Keratinocyte (primary cell): ENCODE measurements around the gene GARNL3. TPM values are rescaled to one million over a fixed set of nuclear protein-coding genes. Genes with fewer than 3 reads are reported as not detected.

Experiments
- DNase-seq: peaks from one replicate; pipeline ENCODE4 v3.0.0-alpha.2; 2011; ENCODE audit warnings: low read depth, missing footprints, low spot score
- FAIRE-seq: peaks from 2 replicates; lab custom pipeline; 2011; peaks lifted over from hg19 to GRCh38; lab: Jason Lieb, UNC
- H2AFZ ChIP-seq: 2 replicates; pipeline ENCODE4 v1.6.0; 2012; ENCODE audit warnings: low read length, control low read depth, inconsistent platforms; ENCODE audit not compliant: control insufficient read depth
- H3K27ac ChIP-seq: 2 replicates; pipeline ENCODE4 v1.5.1; 2011; ENCODE audit warnings: low read length; ENCODE audit not compliant: control insufficient read depth, insufficient read depth
- H3K27me3 ChIP-seq: 3 replicates; pipeline ENCODE4 v1.6.0; 2011; ENCODE audit warnings: low read length; ENCODE audit not compliant: control insufficient read depth, insufficient read depth; ENCODE audit errors: extremely low read depth
- H3K36me3 ChIP-seq, 2 experiments: 2 replicates in 1 of 2; 3 replicates in 1 of 2; pipeline ENCODE4 v1.5.1; 2011; ENCODE audit warnings: low read length in 2 of 2, mild to moderate bottlenecking in 1 of 2; ENCODE audit not compliant: control insufficient read depth in 2 of 2, insufficient read depth in 2 of 2; ENCODE audit errors: extremely low read depth in 1 of 2
- H3K4me1 ChIP-seq: 3 replicates; pipeline ENCODE4 v1.5.1; 2011; ENCODE audit warnings: low read length; ENCODE audit not compliant: control insufficient read depth, insufficient read depth; ENCODE audit errors: extremely low read depth
- H3K4me2 ChIP-seq: 3 replicates; pipeline ENCODE4 v1.6.0; 2011; ENCODE audit warnings: low read depth, low read length; ENCODE audit not compliant: control insufficient read depth, insufficient read depth; ENCODE audit errors: extremely low read depth
- H3K4me3 ChIP-seq, 3 experiments: fragments of 200-600 bp in 1 of 3; sonication (generic) in 1 of 3; 2 replicates in 2 of 3; 3 replicates in 1 of 3; pipeline ENCODE4 v1.5.1; 2011 to 2016; ENCODE audit warnings: low read length in 3 of 3, mild to moderate bottlenecking in 3 of 3, control low read depth in 2 of 3, inconsistent platforms in 1 of 3, low read depth in 1 of 3, mixed read lengths in 1 of 3, mixed run types in 1 of 3, moderate library complexity in 1 of 3; ENCODE audit not compliant: control insufficient read depth in 2 of 3, insufficient read depth in 2 of 3; ENCODE audit errors: extremely low read depth in 1 of 3
- H3K79me2 ChIP-seq: 2 replicates; pipeline ENCODE4 v1.6.0; 2012; ENCODE audit warnings: low read length; ENCODE audit not compliant: control insufficient read depth, insufficient read depth
- H3K9ac ChIP-seq: 3 replicates; pipeline ENCODE4 v1.6.0; 2011; ENCODE audit warnings: low read length; ENCODE audit not compliant: control insufficient read depth, insufficient read depth; ENCODE audit errors: extremely low read depth
- H3K9me1 ChIP-seq: 3 replicates; pipeline ENCODE4 v1.6.0; 2011; ENCODE audit warnings: low read length; ENCODE audit not compliant: control insufficient read depth, insufficient read depth; ENCODE audit errors: extremely low read depth
- H3K9me3 ChIP-seq: 2 replicates; pipeline ENCODE4 v1.5.1; 2012; ENCODE audit warnings: low read depth, low read length; ENCODE audit not compliant: control insufficient read depth
- H4K20me1 ChIP-seq: 3 replicates; pipeline ENCODE4 v1.6.0; 2011; ENCODE audit warnings: low read length; ENCODE audit not compliant: control insufficient read depth, insufficient read depth; ENCODE audit errors: extremely low read depth
- EZH2 ChIP-seq: IDR thresholded peaks from one replicate; pipeline ENCODE4 v1.6.1; 2012; ENCODE audit warnings: inconsistent platforms, mild to moderate bottlenecking, low read length, moderate library complexity
- dilution Hi-C: fragments of 300-500 bp; cut with MboI; formaldehyde crosslinking; loops from one replicate; pipeline ENCODE4 v1.7.0; 2020; ENCODE audit warnings: low sequenced_read_pairs; ENCODE audit not compliant: extremely low pct_ligation_motif_present
- polyA plus RNA-seq, 5 experiments: library from polyadenylated mRNA; depleted of rRNA in 3 of 5; stranded (reverse) in 3 of 5; stranded (forward) in 1 of 5; unstranded in 1 of 5; fragments of >200 nt; gene quantifications; 1 replicate in 1 of 5; 2 replicates in 3 of 5; 3 replicates in 1 of 5; pipeline versions ENCODE4 v1.2.1 to v1.2.3, GENCODE V29; 2011 to 2012; ENCODE audit warnings: missing spikeins in 2 of 5, low read depth in 1 of 5, low replicate concordance in 1 of 5
- TF ChIP-seq, protein P1 (sequence below), 3 experiments: IDR thresholded peaks in 1 of 3; conservative IDR thresholded peaks in 1 of 3; optimal IDR thresholded peaks in 1 of 3; 2 replicates in 2 of 3; 3 replicates in 1 of 3; pipeline versions ENCODE3 to v1.5.1; 2011; ENCODE audit warnings: low read length in 3 of 3, mild to moderate bottlenecking in 3 of 3, moderate library complexity in 2 of 3, control low read depth in 1 of 3, inconsistent platforms in 1 of 3; ENCODE audit not compliant: insufficient read depth in 2 of 3; ENCODE audit errors: extremely low read depth in 1 of 3

The GARNL3 gene
- polyA plus RNA-seq, 1 donor (not counting 4 experiments of a cell fraction or from before 2014, with no cell fraction given), result 2.4 TPM

DNA sequence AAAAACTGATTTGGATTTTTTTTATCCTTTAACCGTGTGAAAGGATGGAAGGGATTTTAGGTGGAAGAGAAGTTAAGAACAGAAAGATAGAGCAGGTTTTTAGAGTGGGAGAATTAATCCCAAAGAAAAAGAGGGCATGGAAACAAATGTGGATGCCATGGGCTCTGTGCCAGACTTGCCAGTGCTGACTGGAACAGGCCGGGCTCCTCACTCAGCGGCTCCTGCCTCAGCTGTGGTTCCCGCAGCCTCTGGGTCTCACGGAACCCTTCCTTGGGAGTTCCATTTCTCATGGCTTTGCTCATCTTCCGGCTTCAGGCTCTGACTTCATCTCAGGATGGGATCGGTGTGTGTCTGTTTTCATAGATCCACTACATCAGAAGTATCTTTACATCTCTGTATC is 102.0 kb downstream of the GARNL3 start:
- dilution Hi-C loops, result no loop called here
- DNase-seq (no peak), FAIRE-seq (peak; percentile 29)
- no peaks in the 10 kb centered on the region for H3K36me3 ChIP-seq
- H3K9me3 ChIP-seq, result no peaks in the 10 kb centered on the region
- no peak overlapping the region for H3K9ac ChIP-seq
- peak overlapping the region; percentile 28 for H2AFZ ChIP-seq
- no peaks in the 10 kb centered on the region for H3K9me1 ChIP-seq
- no peak overlapping the region for H3K27ac ChIP-seq
- H4K20me1 ChIP-seq, result no peaks in the 10 kb centered on the region
- no peaks in the 10 kb centered on the region for H3K27me3 ChIP-seq
- no peak overlapping the region for H3K4me3 ChIP-seq
- TF ChIP-seq, protein P1, sequence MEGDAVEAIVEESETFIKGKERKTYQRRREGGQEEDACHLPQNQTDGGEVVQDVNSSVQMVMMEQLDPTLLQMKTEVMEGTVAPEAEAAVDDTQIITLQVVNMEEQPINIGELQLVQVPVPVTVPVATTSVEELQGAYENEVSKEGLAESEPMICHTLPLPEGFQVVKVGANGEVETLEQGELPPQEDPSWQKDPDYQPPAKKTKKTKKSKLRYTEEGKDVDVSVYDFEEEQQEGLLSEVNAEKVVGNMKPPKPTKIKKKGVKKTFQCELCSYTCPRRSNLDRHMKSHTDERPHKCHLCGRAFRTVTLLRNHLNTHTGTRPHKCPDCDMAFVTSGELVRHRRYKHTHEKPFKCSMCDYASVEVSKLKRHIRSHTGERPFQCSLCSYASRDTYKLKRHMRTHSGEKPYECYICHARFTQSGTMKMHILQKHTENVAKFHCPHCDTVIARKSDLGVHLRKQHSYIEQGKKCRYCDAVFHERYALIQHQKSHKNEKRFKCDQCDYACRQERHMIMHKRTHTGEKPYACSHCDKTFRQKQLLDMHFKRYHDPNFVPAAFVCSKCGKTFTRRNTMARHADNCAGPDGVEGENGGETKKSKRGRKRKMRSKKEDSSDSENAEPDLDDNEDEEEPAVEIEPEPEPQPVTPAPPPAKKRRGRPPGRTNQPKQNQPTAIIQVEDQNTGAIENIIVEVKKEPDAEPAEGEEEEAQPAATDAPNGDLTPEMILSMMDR (optimal IDR thresholded peaks at IDR 0.05 in 1 of 3, IDR thresholded peaks at IDR 0.05 in 1 of 3, conservative IDR thresholded peaks at IDR 0.05 in 1 of 3; ENCODE audit: extremely low read depth in 1 of 3, insufficient read depth in 2 of 3, low read length in 3 of 3), result no peak
- TF ChIP-seq EZH2, result no peak
- peaks cover 14% of the 10 kb centered on the region for H3K4me1 ChIP-seq
- H3K79me2 ChIP-seq, result no peaks in the 10 kb centered on the region
- H3K4me2 ChIP-seq, result no peak overlapping the region

DNA sequence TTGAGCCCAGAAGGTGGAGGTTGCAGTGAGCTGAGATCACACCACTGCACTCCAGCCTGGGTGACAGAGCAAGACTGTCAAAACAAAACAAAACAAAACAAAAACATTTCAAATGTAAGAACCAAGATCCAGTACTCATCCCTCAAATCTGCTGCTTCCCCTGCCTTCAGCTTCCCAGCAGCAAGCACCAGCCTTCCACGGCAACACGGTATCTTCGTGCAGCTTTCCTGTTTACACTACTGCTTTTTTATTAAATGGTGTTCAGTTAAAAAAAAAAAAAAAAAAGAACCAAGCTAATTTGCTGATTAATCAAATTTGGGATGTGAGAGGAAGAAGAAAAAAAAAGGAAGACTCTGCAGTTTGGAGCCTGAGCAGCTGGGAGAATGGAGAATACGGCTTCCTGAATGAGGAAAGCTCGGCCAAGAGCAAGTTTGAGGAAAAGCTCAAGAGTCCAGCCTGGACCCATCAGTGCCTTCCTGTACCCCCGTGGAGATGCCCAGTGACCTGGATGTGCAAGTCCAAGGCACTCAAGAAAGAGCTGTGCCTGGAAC is 104.4 kb downstream of the GARNL3 start:
- H3K9ac ChIP-seq, result no peak overlapping the region
- no peak overlapping the region for H3K4me2 ChIP-seq
- DNase-seq, result no peak
- H3K9me1 ChIP-seq, result no peaks in the 10 kb centered on the region
- H3K79me2 ChIP-seq, result no peaks in the 10 kb centered on the region
- no peak overlapping the region for H3K4me3 ChIP-seq
- FAIRE-seq, result no peak
- no peaks in the 10 kb centered on the region for H4K20me1 ChIP-seq
- dilution Hi-C loops, result no loop called here
- H3K27ac ChIP-seq, result no peak overlapping the region
- no peak overlapping the region for H2AFZ ChIP-seq
- H3K27me3 ChIP-seq, result no peaks in the 10 kb centered on the region
- no peaks in the 10 kb centered on the region for H3K9me3 ChIP-seq
- H3K36me3 ChIP-seq, result no peaks in the 10 kb centered on the region
- TF ChIP-seq, protein P1 (optimal IDR thresholded peaks at IDR 0.05 in 1 of 3, IDR thresholded peaks at IDR 0.05 in 1 of 3, conservative IDR thresholded peaks at IDR 0.05 in 1 of 3; ENCODE audit: extremely low read depth in 1 of 3, insufficient read depth in 2 of 3, low read length in 3 of 3), result no peak
- no peak for TF ChIP-seq EZH2
- peaks cover 4% of the 10 kb centered on the region for H3K4me1 ChIP-seq
